GM11168 (cell line): ENCODE data around the gene TMEM94.
"Not testable (repeated sequence)": the region's sequence is repeated elsewhere in the genome, so short reads cannot be mapped to it uniquely, and the experiment has no call there.

Source experiments
- in situ Hi-C: fragments of 300-500 bp; cut with MboI; formaldehyde crosslinking; loops from one replicate; pipeline ENCODE4 v1.12.0; 2022; ENCODE audit warnings: low sequenced_read_pairs; ENCODE audit not compliant: unreplicated experiment

Gene TMEM94

GRCh38 chr17:75518983-75519537 lies 62.6 kb downstream of the TMEM94 start:
- in situ Hi-C loops: no loop called here

GRCh38 chr17:75520413-75520812 lies 64.0 kb downstream of the TMEM94 start:
- in situ Hi-C loops: not testable (repeated sequence)

- in situ Hi-C loops: no loop called here
Measured at GRCh38 chr17:75521290-75521689, 64.9 kb downstream of the TMEM94 start.

- in situ Hi-C loops: no loop called here
Measured at GRCh38 chr17:75521951-75522727, 65.7 kb downstream of the TMEM94 start.

- in situ Hi-C loops: no loop called here
Measured at GRCh38 chr17:75523647-75524046, 67.2 kb downstream of the TMEM94 start.

GRCh38 chr17:75524269-75524969 lies 68.0 kb downstream of the TMEM94 start:
- in situ Hi-C loops: no loop called here

- in situ Hi-C loops: no loop called here
Measured at GRCh38 chr17:75524970-75525805, 68.8 kb downstream of the TMEM94 start, which contains the start of gene LLGL2. Gene LLGL2 (plus strand): TSS chr17:75525697. CDS start chr17:75543427, 17,730 bp downstream.

GRCh38 chr17:75525806-75526554 lies 69.5 kb downstream of the TMEM94 start:
- in situ Hi-C loops: no loop called here

GRCh38 chr17:75526555-75527270 lies 70.3 kb downstream of the TMEM94 start:
- in situ Hi-C loops: no loop called here

GRCh38 chr17:75530837-75531720 lies 74.6 kb downstream of the TMEM94 start:
- in situ Hi-C loops: no loop called here

- in situ Hi-C loops: no loop called here
Measured at GRCh38 chr17:75531721-75532072, 75.3 kb downstream of the TMEM94 start.

- in situ Hi-C loops: no loop called here
Measured at GRCh38 chr17:75535119-75535537, 78.7 kb downstream of the TMEM94 start.

GRCh38 chr17:75535871-75536270 lies 79.4 kb downstream of the TMEM94 start:
- in situ Hi-C loops: no loop called here

GRCh38 chr17:75536366-75536765 lies 79.9 kb downstream of the TMEM94 start:
- in situ Hi-C loops: no loop called here

- in situ Hi-C loops: no loop called here
Measured at GRCh38 chr17:75539967-75540729, 83.7 kb downstream of the TMEM94 start.

GRCh38 chr17:75540923-75541503 lies 84.6 kb downstream of the TMEM94 start:
- in situ Hi-C loops: no loop called here

GRCh38 chr17:75542229-75542628 lies 85.8 kb downstream of the TMEM94 start:
- in situ Hi-C loops: no loop called here
